ENCODE data around the gene ELN. TPM values are rescaled to one million over a fixed set of nuclear protein-coding genes. Genes with fewer than 3 reads are reported as not detected.

ELN gene
- total RNA-seq = 82.6 and 158 TPM in 2 replicates

GRCh38 chr7:74027683-74028320 is at the start of gene ELN:
TSS of gene ELN (plus strand) at chr7:74028173. CDS start at chr7:74028188, 15 bp downstream.

GRCh38 chr7:74083117-74083876 is 55.3 kb downstream of the ELN start, which contains the start of gene LIMK1:
TSS of gene LIMK1 (plus strand) at chr7:74083804. CDS start at chr7:74083991, 187 bp downstream.

Other genes with a start within 250 kb of the ELN start
- 0.26 TPM in 2 replicates for gene CLDN4, start 197.2 kb upstream of the ELN start, total RNA-seq
- 1.9 and 2.9 TPM in 2 replicates for gene METTL27, start 185.7 kb upstream of the ELN start, total RNA-seq
- gene TMEM270, start 167.0 kb upstream of the ELN start, total RNA-seq = not detected in 2 replicates
- gene LIMK1, start 55.6 kb downstream of the ELN start, total RNA-seq = 22.2 and 44.8 TPM in 2 replicates
- gene EIF4H, start 146.2 kb downstream of the ELN start, total RNA-seq = 489 and 502 TPM in 2 replicates
- 0.30 and 0.33 TPM in 2 replicates for gene LAT2, start 181.8 kb downstream of the ELN start, total RNA-seq
- gene RFC2, start 226.2 kb downstream of the ELN start, total RNA-seq = 8.3 and 8.9 TPM in 2 replicates

All from smooth muscle cell of the pulmonary artery (primary cell).